ENCODE measurements around the gene MYCN.
"Not testable (repeated sequence)": the region's sequence is repeated elsewhere in the genome, so short reads cannot be mapped to it uniquely, and the experiment has no call there.

The MYCN gene

DNA sequence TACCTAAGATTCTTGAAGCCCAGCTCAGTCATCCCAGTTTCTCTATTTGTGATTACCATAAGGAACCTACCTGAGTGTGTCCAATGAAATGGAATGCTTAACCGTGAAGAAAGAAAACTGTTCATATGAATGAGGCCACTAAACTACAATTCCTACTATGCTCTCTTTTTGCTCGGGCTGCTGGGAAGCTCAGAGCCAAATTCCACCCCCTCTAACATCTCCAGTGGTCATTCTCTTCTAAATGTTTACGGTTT lies 8.3 kb downstream of the MYCN start:
- TF ChIP-seq, protein P1, sequence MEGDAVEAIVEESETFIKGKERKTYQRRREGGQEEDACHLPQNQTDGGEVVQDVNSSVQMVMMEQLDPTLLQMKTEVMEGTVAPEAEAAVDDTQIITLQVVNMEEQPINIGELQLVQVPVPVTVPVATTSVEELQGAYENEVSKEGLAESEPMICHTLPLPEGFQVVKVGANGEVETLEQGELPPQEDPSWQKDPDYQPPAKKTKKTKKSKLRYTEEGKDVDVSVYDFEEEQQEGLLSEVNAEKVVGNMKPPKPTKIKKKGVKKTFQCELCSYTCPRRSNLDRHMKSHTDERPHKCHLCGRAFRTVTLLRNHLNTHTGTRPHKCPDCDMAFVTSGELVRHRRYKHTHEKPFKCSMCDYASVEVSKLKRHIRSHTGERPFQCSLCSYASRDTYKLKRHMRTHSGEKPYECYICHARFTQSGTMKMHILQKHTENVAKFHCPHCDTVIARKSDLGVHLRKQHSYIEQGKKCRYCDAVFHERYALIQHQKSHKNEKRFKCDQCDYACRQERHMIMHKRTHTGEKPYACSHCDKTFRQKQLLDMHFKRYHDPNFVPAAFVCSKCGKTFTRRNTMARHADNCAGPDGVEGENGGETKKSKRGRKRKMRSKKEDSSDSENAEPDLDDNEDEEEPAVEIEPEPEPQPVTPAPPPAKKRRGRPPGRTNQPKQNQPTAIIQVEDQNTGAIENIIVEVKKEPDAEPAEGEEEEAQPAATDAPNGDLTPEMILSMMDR (conservative IDR thresholded peaks at IDR 0.05; ENCODE audit: low read depth, low read length) = no peak
- DNase-seq (ENCODE audit: low read depth) = no peak
- no peak overlapping the region for H3K4me3 ChIP-seq (ENCODE audit: low read length)

DNA sequence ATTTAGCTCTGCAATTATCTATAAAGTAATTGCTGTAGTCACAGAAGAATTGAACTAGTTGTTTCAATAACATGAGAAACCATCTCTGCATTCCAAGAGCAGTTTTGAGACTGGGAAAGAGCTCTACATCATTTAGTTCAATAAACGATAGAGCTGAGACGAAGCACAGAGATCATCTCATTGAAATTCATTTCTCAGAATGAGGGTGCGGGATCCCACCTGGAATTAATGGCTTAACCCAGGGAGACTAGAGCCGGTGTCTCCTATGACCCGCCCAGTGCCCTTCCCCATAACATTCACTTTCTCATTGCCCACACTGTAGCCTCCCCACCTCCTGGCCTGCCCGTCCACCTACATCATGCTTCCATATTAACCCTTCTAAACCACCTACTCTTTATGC lies 8.8 kb downstream of the MYCN start:
- DNase-seq (ENCODE audit: low read depth) = no peak
- TF ChIP-seq, protein P1 (conservative IDR thresholded peaks at IDR 0.05; ENCODE audit: low read depth, low read length) = no peak
- no peak overlapping the region for H3K4me3 ChIP-seq (ENCODE audit: low read length)

DNA sequence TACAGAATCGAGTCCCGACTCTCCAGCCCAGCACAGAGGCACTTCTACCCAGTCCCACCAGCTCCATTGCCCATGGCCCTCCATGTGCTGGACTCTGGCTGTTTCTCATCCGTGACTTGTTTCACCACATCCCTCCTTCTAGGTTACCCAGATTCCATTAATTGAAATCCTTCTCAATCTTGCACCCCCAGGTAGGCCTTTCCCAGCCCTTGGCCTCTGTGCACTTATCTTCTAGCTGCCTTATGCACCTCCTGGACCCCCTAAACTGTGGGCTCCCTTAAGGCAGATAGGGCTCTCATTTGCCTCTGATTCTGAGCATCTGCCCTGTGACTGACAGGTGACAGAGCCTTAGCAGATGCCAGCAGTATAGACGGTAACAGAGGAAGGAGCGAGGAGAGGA lies 9.2 kb downstream of the MYCN start:
- TF ChIP-seq, protein P1 (conservative IDR thresholded peaks at IDR 0.05; ENCODE audit: low read depth, low read length) = no peak
- no peak overlapping the region for H3K4me3 ChIP-seq (ENCODE audit: low read length)
- DNase-seq (ENCODE audit: low read depth) = no peak

DNA sequence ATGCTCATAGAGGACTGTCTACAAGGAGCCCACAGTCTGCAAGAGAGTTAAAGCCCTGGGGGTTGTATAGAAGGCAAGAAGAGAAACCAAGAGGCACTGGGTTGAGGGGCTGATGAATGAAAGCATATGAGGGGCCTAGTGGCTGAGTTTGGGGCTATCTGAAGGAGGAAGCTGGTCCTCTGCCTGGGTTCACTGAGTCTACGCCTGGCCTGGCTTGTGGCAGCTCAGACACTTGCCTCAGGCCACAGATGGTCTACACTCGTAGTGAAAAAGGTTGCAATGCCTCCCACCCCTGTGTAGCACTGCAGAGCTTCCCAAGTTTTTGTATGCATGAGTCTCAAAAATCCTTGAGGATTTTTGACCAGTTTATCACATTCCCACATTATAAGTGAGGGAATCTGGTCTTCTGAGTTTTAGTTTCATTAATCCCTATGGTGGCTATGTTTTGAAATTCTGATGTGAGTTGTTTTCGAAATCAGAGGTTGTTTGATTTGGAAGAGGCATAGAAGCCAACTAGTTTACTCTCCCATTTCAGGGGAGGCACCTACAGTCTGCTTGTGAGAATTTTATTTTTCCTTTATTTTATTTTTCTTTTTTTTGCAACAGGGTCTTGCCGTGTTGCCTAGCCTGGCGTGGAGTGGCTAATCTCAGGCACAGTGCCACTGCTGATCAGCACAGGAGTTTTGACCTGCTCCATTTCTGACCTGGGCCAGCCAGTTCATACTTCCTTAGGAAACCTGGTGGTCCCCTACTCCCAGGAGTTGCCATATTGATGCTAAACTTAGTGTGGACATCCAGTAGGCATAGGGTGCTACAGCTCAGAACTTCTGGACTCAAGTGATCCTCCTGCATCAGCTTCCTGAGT lies 10.0 kb downstream of the MYCN start:
- TF ChIP-seq, protein P1 (conservative IDR thresholded peaks at IDR 0.05; ENCODE audit: low read depth, low read length) = no peak
- H3K4me3 ChIP-seq (ENCODE audit: low read length) = no peak overlapping the region
- no peak for DNase-seq (ENCODE audit: low read depth)

DNA sequence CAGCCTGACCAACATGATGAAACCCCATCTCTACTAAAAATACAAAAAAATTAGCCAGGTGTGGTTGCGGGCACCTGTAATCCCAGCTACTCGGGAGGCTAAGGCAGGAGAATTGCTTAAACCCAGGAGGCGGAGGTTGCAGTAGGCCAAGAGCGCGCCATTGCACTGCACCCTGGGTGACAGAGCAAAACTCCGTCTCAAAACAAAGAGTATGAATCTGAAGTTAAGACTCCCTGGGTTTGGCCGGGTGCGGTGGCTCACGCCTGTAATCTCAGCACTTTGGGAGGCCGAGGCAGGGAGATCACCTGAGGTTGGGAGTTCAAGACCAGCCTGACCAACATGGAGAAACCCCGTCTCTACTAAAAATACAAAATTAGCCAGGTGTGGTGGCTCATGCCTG lies 11.6 kb downstream of the MYCN start:
- not testable (repeated sequence) for H3K4me3 ChIP-seq (ENCODE audit: low read length); DNase-seq (ENCODE audit: low read depth)

DNA sequence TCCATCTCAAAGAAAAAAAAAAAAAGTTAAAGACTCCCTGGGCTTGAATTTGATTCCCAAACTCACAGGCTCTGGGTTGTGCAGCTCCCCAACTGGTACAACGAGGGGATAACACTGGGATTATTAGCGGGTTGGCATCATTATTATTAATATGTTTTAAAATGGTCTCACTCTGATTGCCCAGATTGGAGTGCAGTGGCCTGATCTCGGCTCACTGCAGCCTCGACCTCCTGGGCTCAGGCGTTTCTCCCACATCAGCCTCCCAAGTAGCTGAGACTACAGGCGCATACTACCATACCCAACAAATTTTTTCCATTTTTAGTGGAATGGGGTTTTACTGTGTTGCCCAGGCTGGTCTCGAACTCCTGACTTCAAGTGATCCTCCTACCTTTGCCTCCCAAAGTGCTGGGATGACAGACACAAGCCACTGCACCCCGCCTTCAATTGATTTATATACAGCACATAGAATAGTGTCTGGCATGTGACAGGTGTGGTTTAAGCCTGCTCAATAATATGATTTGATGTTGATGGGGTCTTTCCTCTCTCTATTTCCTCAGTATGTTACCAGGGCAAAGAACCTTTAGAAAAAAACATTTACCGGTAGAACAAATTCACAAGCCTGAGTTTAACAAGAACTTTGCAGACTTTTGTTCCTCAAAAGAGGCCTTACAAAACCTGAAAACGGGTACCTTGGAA lies 12.2 kb downstream of the MYCN start:
- DNase-seq (ENCODE audit: low read depth) = no peak
- H3K4me3 ChIP-seq (ENCODE audit: low read length) = no peak overlapping the region
- TF ChIP-seq, protein P1 (conservative IDR thresholded peaks at IDR 0.05; ENCODE audit: low read depth, low read length) = no peak

DNA sequence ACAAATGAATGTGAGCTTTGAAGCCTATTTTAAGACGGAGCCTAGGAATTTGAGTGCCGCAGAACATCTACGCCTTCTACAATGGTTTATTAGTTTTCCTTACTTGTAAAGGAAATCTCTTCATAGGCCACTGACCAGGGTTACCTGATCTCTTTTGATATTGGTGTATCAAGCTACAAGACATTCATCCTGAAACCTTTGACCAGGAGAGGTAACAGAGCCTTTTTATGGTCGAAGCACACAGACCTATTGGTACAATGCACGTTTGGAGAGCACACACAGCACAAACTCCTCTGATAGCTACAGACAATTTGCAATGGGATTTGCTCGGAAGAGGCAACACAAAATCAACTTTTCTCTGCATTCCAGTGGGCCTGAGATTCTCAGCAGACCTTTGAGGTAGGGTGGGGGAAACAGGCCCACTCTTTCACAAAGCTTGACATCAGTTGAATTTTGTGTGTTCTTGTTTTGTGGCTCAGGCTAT lies 12.8 kb downstream of the MYCN start:
- no peak for DNase-seq (ENCODE audit: low read depth)
- H3K4me3 ChIP-seq (ENCODE audit: low read length) = no peak overlapping the region
- TF ChIP-seq, protein P1 (conservative IDR thresholded peaks at IDR 0.05; ENCODE audit: low read depth, low read length) = no peak

Measured in retinal pigment epithelial cell (primary cell).